ENCODE results near the gene DDX25.

DNA sequence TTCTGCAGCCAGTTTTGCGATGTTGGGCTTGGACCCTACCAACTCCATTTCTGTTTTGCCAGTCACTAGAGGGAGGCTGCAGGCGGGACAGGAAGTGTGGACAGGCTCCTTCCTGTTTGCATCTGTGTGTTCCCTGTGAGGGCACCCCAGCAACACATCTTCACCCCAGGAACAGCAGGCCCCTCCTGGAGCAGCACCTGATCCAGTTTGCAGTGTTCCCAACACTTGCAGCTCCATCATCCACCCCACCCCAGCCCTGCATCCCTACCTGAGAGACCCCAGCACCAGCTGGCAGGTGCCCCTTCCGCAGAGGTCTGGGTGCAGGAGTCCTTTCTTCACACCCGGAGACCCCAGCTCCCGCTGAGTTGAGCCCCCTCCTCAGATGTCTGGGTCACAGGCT is 34.1 kb downstream of the DDX25 start:
- no peak for TF ChIP-seq POLR2AphosphoS5 (IDR thresholded peaks at IDR 0.05)
- TF ChIP-seq, protein P1, sequence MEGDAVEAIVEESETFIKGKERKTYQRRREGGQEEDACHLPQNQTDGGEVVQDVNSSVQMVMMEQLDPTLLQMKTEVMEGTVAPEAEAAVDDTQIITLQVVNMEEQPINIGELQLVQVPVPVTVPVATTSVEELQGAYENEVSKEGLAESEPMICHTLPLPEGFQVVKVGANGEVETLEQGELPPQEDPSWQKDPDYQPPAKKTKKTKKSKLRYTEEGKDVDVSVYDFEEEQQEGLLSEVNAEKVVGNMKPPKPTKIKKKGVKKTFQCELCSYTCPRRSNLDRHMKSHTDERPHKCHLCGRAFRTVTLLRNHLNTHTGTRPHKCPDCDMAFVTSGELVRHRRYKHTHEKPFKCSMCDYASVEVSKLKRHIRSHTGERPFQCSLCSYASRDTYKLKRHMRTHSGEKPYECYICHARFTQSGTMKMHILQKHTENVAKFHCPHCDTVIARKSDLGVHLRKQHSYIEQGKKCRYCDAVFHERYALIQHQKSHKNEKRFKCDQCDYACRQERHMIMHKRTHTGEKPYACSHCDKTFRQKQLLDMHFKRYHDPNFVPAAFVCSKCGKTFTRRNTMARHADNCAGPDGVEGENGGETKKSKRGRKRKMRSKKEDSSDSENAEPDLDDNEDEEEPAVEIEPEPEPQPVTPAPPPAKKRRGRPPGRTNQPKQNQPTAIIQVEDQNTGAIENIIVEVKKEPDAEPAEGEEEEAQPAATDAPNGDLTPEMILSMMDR (IDR thresholded peaks at IDR 0.05), result no peak
- TF ChIP-seq POLR2A (IDR thresholded peaks at IDR 0.05), result no peak
- no peak for TF ChIP-seq EP300 (IDR thresholded peaks at IDR 0.05; ENCODE audit: low read depth)

Measured in transverse colon (tissue), 4 donors.